Activated T-helper 9 cell treated with anti-CD3 and anti-CD28 coated beads, Interleukin-2, amount 50 U/mL, for 16 hours (primary cell): ENCODE data around the gene CD37.
"Not testable (repeated sequence)": the region's sequence is repeated elsewhere in the genome, so short reads cannot be mapped to it uniquely, and the experiment has no call there.

ENCODE experiments used
- DNase-seq: peaks from one replicate; pipeline ENCODE4 v3.0.0-alpha.2; 2020; ENCODE audit warnings: low read depth

The CD37 gene

DNA sequence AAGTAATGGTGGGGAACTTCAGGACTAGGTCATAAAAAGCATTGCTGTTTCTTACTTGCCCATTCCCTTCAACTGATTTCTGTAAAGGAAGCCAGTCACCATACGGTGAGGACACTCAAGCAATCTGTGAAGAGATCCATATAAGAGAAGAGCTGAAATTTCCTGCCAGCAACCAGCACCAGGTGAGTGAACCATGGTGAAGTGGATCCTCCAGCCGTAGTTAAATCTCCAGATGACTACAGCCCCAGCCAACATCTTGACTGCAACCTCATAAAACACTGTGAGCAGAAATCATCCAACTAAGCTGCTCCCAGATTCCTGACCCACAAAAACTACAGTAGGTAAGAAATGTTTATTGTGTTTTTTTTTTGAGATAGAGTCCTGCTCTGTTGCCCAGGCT is 6.5 kb upstream of the CD37 start:
- DNase-seq: no peak

DNA sequence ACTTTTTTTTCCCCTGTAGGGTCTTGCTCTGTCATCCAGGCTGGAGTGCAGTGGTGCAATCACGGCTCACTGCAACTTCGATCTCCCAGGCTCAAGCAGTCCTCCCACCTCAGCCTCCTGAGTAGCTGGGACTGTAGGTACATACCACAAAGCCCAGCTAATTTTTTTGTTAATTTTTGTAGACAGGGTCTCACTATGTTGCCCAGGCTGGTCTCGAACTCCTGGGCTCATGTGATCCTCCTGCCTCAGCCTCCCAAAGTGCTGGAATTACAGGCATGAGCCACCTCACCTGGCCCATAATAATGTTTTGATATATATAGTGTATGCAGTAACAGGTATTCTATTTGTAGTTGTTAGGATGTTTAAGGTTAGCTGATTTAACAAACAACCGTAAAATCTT is 4.0 kb upstream of the CD37 start:
- not testable (repeated sequence) for DNase-seq

DNA sequence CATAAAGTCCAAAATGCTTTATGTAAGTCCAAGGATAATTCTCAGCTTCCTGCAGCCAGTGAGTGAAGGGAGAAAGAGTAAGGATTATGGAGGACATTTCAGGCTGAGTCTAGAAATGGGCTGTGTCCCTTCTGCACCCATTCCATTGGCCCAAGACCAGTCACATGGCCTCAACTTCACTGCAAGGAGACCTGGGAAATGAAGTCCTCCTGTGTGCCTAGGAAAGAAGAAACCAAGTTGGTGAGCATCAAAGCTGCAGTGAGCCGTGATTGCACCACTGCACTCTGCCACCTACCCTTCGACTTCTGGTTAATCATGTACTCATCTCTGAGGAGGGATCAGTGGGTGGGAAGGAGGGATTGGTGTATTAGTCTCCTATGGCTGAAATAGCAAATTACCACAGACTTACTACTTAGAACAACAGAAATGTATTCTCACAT is 3.6 kb upstream of the CD37 start:
- peak; percentile 30 for DNase-seq

DNA sequence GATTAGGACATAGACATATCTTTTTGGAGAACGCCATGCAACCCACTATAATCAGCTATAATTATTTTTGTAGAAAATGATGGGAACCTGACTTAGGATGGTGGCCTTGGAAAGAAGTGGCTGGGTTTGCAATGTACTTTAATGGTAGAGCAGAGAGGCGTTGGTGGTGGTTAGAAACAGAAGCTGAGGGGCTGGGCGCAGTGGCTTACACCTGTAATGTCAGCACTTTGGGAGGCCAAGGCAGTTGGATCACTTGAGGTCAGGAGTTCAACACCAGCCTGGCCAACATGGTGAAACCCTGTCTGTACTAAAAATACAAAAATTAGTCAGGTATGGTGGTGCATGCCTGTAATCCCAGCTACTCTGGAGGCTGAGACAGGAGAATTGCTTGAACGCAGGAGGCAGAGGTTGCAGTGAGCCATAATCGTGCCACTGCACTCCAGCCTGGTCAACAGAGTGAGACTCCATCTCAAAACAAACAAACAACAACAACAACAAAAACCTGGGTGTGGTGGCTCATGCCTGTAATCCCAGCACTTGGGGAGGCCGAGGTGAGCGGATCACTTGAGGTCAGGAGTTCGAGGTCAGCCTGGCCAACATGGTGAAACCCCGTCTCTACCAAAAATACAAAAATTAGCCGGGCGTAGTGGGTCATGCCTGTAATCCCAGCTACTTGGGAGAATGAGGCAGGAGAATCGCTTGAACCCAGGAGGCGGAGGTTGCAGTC is 2.4 kb upstream of the CD37 start:
- DNase-seq: not testable (repeated sequence)

DNA sequence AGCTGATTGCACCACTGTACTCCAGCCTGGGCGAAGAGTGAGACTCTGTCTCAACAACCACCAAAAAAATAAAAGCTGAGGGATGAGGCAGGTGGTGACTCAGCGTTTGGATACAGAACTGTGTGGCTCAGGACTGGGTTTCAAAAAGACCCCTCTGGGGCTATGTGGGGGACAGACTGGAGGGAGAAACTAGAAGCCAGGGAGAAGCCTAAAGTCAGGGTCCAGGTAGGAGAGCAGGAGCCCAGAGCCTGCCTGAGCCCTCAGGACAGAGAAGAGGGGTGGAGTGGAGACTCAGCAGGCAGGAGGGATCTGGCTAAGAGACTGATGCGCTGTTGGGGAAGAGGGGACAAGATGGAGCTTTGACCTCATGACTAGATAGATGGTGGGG is 1.8 kb upstream of the CD37 start:
- no peak for DNase-seq

DNA sequence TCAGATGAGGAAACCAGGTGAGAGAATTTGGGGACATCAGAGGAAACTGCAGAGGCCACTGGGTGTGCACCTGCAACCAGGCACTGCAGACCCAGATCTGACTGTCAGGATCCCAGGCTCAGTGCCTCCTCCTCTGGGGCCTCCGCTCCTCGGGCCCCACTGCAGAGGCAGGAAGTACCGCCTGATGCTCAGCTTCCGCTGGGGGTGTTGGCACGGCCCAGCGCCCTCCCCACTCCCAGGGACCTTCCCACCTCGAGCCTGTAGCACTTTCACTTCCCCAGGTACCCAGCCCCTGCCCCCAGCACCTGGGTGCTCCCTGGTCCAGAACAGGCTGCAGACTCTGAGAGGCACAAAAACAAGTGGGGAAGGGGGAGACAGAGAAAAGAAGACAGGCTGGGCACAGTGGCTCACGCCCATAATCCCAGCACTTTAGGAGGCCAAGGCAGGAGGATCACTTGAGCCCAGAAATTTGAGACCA is 1.4 kb upstream of the CD37 start:
- DNase-seq: peak; percentile 51

DNA sequence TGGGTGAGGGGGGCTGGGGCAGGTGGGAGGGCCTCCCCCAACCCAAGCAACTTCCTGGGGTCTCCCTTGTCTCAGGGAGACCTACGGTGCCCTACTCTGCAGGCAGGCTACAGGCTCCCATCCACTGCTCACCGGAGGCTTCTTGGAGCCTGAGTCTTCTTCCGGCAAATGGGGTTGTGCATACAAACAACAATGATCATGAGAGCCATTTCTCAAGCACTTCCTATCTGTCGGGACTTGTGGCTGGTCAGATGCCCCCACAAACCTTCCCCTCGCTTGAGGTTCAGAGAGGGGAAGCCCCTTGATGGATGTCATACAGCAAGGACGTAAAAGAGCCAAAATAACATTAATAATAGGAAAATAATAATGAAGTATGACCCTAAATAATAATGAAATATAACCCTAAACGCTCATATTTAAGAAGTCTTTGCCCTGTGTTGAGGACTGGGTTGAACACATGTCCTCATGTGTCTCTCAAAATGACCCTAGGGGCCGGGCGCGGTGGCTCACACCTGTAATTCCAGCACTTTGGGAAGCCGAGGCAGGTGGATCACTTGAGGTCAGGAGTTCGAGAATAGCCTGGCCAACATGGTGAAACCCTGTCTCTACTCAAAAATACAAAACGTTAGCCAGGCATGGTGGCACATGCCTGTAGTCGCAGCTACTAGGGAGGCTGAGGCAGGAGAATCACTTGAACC is 727 bp downstream of the CD37 start:
- DNase-seq: no peak

DNA sequence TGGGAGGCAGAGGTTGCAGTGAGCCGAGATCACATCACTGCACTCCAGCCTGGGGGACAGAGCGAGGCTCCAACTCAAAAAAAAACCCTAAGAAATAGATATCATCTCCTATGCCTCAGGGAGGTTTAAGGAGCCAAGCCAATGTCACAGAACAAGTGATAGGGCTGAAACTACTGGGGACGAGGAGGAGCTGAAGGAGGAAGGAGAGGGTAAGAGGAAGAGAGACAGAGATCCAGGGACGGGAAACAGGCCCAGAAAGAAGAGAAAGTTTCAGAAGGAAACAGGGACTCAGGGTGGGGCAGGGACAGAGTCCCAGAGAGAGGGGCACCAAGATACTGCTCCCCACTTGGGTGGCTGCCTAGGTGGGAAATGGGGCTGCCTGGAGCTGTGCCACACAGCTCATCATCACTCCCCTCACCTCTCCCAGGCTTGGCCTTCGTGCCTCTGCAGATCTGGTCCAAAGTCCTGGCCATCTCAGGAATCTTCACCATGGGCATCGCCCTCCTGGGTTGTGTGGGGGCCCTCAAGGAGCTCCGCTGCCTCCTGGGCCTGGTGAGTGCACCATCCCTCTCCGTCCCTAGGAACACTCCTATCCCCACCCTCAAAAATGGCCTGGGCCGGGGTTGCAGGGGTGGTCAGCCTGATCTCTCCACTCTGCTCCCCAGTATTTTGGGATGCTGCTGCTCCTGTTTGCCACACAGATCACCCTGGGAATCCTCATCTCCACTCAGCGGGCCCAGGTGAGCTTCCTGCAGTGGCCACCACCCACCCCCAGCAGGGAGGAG is 1.5 kb downstream of the CD37 start:
- DNase-seq: no peak

DNA sequence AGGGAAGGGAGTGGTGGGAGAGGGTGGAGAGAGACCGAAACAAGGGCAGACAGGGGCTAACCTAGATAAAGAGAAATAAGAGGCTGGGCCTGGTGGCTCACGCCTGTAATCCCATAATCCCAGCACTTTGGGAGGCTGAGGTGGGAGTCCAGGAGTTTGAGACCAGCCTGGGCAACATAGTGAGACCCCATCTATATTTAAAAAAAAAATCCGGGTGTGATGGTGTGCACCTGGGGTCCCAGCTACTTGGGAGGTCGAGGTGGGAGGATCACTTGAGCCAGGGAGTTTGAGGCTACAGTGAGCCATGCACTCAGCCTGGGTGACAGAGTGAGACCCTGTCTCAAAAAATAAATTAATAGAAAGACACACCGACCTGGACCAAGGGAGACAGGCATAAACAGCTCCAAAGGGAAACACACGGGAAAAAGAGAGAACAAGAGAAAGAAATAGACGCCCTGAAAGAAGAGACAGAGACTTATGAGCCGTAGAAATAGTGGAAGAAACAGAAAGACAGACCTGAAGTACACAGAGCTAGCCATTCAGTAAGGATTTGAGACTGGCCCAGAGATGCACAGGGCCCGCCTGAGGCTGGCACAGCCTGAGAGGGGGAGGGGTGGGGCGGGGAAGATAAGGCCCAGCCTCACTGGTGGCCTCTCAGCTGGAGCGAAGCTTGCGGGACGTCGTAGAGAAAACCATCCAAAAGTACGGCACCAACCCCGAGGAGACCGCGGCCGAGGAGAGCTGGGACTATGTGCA is 2.2 kb downstream of the CD37 start:
- no peak for DNase-seq

DNA sequence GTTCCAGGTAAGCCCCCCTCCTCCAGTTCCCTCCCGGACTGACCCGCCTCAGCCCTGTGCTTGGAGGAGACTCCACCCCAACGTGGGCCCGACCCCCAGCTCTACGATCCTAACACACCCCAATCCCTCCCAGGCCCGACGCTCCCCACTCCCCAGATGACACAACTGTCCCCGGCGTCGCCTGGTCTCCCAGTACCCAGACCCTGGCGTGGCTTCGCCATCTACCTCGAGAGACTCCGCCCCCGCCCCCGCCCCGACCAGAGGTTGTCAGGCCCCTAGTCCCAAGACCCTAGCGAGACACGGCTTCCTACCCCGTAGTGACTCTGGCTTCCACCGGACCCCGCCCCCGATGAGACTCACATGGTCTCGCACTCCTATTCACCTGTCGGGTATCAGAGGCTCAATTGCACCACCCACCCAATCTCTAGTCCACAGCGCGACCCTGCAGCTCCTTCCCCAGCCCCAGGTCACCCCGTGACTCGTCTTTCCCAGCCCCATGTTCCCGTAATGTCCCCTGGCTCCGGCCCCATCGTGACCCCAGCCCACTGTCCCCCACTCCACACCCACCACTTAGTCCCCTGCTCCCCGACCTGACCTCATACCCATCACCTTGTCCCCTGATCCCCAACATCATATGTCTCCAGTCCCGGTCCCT is 2.9 kb downstream of the CD37 start:
- no peak for DNase-seq

DNA sequence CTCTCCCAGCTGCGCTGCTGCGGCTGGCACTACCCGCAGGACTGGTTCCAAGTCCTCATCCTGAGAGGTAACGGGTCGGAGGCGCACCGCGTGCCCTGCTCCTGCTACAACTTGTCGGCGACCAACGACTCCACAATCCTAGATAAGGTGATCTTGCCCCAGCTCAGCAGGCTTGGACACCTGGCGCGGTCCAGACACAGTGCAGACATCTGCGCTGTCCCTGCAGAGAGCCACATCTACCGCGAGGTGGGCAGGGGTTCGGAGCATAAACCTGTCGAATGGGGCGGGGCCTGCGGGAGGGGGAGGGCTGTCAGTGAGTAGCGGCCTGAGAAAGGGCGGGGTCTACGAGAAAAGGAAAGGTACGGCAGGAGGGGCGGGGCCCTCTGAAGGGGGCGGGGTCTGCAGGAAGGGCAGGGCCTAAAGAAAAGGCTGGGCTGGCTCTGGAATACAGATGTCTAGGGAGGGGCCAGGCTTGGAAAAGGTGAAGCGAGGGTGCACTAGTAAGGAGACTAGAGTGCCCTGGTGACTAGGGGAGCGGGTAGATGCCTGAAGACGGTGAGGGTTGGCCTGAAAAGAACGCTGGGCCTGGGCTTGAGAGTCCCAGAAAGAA is 3.6 kb downstream of the CD37 start:
- no peak for DNase-seq

DNA sequence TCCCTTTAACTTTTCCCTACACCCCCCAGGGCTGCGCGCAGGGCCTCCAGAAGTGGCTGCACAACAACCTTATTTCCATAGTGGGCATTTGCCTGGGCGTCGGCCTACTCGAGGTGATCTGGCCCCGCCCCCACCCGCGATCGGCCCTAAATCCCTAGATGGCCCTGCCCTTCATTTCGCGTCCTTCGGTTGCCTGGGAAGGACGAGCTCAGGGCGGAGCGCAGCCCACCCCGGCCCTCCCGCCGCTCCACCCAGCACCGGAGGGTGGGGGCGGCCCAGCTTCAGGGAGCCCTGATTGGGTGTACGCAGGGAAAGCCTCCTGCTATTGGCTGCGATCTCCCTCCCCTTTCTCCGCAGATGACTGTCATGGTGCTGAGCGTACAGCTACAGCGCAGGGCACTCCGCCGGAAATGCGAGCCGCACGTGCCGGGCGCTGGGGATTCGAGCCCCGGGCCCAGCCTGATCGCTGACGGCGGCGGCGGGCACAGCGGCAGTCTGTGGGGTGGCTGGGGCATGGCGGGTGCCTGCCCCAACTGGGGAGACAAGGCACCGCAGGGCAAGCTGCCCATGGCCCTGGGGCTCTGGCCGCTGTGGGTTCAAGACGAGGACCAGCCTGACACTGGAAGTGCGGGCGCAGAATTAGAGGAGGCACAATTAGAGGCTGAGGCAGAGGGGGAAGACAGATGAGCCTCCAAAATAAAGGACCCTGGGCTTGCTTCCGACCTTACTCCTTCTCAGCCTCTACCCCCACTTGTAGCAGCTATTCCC is 4.3 kb downstream of the CD37 start:
- DNase-seq: no peak

DNA sequence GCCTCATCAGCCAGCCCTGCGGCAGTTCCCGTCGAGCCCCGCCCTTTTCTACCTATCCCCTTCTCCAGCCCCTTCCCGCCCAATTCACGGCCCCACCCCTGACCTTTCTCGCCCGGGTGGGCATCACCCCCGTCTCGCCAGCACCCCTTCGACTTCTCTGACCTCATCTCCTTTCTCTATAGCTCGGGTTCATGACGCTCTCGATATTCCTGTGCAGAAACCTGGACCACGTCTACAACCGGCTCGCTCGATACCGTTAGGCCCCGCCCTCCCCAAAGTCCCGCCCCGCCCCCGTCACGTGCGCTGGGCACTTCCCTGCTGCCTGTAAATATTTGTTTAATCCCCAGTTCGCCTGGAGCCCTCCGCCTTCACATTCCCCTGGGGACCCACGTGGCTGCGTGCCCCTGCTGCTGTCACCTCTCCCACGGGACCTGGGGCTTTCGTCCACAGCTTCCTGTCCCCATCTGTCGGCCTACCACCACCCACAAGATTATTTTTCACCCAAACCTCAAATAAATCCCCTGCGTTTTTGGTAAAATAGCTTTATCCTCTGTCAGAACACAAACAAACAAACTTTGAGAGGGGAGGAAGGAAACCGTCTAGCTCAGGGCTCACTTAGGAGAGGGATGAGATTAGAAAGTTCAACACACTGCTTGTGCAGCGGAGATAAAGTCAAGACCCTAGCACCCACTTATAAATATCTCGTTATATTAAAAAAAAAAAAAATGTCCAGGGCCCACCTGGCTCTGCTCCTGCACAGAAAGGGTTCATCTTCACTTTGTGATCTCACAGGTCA is 5.1 kb downstream of the CD37 start:
- DNase-seq: no peak

DNA sequence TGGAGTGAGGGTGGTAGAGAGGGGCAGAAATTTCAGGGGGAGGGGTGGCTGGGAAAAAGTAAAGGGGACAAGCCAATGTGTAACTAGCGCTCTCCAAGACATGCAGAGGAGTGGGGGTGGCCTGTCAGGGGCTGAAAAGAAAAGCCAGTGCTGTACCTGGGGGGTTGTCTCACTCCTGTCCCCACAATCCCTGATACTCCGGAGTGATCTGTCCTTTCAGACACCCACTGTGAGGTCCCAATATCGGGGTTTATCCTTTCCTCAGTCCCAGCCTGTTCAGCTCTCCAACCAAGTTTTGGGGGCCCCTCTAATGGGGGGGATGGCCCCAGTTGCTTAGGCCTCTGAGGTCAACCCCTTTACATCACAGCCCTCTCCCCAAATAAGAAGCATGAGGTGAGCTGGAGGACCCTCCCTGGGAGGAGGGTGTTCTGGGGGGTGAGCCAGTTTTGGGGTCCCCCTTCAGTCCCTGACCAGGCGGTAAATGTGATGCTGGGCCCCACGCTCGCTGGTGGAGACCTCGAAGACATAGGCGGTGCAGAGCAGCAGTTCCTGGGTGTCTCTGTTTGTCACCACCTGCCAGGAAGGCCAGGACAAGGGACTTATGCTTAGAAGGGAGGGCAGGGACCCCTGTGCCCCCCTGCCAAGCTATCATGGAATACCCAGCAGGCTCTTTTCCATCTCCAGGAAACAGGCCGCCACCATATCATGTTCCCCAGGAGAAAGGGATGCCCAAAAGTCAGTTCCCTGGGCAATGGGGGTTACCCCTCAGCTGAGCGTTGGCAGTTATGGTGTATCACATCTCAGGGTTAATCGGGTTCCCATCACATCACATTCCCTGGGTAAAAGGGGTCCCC is 5.9 kb downstream of the CD37 start:
- DNase-seq: no peak

DNA sequence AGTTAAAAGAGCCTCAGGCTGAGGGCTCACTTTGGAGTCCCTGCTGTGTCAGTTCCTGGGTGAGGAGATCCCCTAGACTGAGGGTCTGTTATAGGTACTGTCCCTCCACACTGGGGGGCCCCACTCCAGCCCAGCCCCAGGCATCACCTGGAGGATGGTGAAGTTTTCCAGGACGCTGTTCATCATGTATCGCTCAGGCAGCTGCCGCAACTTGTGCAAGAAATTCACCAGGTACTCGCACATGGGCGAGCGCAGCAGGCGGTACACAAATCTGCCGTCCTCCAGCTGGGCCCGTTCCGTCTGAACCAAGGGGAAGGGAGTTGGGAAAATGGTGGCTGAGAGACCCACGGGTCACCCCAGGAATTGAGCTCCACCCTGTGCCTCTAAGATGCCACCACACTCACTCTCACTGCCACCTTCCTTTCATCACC is 7.1 kb downstream of the CD37 start:
- no peak for DNase-seq

DNA sequence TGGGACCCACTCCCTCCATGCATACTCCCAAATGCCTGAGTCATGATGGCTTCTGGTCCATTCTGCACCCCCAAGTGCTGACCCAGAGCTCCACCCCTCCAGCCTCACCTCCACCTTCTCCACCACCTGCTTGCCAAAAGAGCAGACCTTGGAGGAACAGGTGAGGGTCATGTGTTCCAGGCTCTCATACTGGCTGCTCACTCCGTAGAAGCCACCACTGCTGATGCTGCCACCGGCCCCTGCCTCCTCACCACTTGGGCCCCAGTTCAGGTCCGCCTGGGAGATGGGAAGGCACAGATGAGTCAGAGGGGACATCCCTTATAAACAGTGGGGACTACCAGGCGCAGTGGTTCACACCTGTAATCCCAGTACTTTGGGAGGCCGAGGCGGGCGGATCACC is 7.9 kb downstream of the CD37 start:
- DNase-seq: no peak

DNA sequence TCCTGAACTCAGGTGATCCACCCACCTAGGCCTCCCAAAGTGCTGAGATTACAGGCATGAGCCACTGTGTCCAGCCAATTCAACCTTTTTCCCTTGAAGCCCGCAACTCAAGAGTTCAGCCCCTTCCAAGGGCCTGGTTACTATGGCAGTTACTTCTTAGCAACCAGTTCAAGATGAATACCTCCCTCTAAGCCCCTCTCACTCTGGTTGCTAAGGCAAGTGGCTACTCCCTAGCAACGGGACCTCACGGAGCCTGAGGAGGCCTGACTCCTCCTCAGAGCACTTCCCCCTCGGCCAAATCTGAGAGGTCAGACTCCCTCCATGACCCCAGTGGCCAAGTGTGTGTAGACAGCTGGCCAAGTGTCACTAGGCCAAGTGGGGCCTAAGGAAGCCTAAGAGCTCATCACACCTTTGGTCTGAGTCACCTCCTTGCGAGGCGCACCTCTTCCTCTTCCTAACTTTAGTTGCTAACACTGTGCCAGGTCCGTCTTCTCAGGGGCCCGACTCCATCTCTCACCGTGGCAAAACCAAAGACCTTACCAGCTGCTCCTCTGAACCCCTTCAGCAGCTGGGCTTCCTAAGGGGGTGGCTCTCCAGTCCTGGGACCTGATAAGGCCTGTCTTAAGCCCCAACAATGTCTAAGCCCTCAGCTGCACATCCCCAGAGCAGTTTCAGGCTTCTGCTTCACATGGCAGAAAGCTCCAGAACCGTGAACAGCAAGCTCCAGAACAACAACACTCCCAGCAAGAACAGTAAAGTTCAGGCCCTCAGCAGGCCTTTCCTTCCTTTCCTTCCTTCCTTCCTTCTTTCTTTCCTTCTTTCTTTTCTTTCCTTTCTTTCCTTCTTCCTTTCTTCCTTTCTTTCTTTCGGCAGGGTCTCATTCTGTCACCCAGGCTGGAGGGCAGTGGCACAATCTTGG is 9.6 kb downstream of the CD37 start:
- DNase-seq: no peak
